Stimulated activated CD4-positive, alpha-beta T cell treated with anti-CD3 and anti-CD28 coated beads, Interleukin-4, amount 100 ng/mL, for 1 hour (primary cell): ENCODE data around the gene AMBRA1.
"Not testable (repeated sequence)": the region's sequence is repeated elsewhere in the genome, so short reads cannot be mapped to it uniquely, and the experiment has no call there.

Experiments
- DNase-seq: peaks from one replicate; pipeline ENCODE4 v3.0.0-alpha.2; 2020

AMBRA1 gene

GRCh38 chr11:46616551-46617133, 22.8 kb upstream of the AMBRA1 start:
- DNase-seq = no peak

GRCh38 chr11:46615756-46616155, 21.9 kb upstream of the AMBRA1 start:
- DNase-seq = no peak

- no peak for DNase-seq
Observed at GRCh38 chr11:46612326-46612725, 18.5 kb upstream of the AMBRA1 start.

- DNase-seq = no peak
Observed at GRCh38 chr11:46611526-46612304, 17.9 kb upstream of the AMBRA1 start.

- DNase-seq = no peak
Observed at GRCh38 chr11:46609386-46609785, 15.6 kb upstream of the AMBRA1 start.

- DNase-seq = no peak
Observed at GRCh38 chr11:46607516-46607915, 13.7 kb upstream of the AMBRA1 start.

GRCh38 chr11:46604796-46605195, 11.0 kb upstream of the AMBRA1 start:
- DNase-seq = no peak

- DNase-seq = no peak
Observed at GRCh38 chr11:46603704-46604308, 10.0 kb upstream of the AMBRA1 start.

- DNase-seq = no peak
Observed at GRCh38 chr11:46601129-46601528, 7.3 kb upstream of the AMBRA1 start.

GRCh38 chr11:46600194-46600960, 6.6 kb upstream of the AMBRA1 start:
- DNase-seq = no peak

GRCh38 chr11:46599340-46600193, 5.7 kb upstream of the AMBRA1 start:
- DNase-seq = no peak

- no peak for DNase-seq
Observed at GRCh38 chr11:46597609-46598219, 3.9 kb upstream of the AMBRA1 start.

- no peak for DNase-seq
Observed at GRCh38 chr11:46597155-46597554, 3.3 kb upstream of the AMBRA1 start.

- DNase-seq = no peak
Observed at GRCh38 chr11:46594785-46595184, 962 bp upstream of the AMBRA1 start.

- DNase-seq = no peak
Observed at GRCh38 chr11:46594374-46594700, 514 bp upstream of the AMBRA1 start.

- no peak for DNase-seq
Observed at GRCh38 chr11:46590740-46591605, 2.9 kb downstream of the AMBRA1 start.

GRCh38 chr11:46588915-46589314, 4.9 kb downstream of the AMBRA1 start:
- no peak for DNase-seq

- no peak for DNase-seq
Observed at GRCh38 chr11:46588131-46588530, 5.7 kb downstream of the AMBRA1 start.

- not testable (repeated sequence) for DNase-seq
Observed at GRCh38 chr11:46583513-46583912, 10.3 kb downstream of the AMBRA1 start.

GRCh38 chr11:46582588-46582987, 11.2 kb downstream of the AMBRA1 start:
- DNase-seq = no peak

GRCh38 chr11:46577058-46577457, 16.8 kb downstream of the AMBRA1 start:
- DNase-seq = no peak
